GM04503 (cell line): ENCODE results near the gene PIP4K2C.
"Not testable (repeated sequence)": the region's sequence is repeated elsewhere in the genome, so short reads cannot be mapped to it uniquely, and the experiment has no call there.

Experiments
- DNase-seq: peaks from one replicate; pipeline ENCODE4 v3.0.0-alpha.2; 2012; ENCODE audit warnings: low read depth

The PIP4K2C gene

GRCh38 chr12:57636731-57637130, 45.7 kb downstream of the PIP4K2C start:
- not testable (repeated sequence) for DNase-seq

- no peak for DNase-seq
Measured at GRCh38 chr12:57637364-57637763, 46.4 kb downstream of the PIP4K2C start.

GRCh38 chr12:57638096-57638495, 47.1 kb downstream of the PIP4K2C start:
- no peak for DNase-seq

GRCh38 chr12:57640175-57641042, 49.4 kb downstream of the PIP4K2C start:
- DNase-seq = no peak

GRCh38 chr12:57641699-57642442, 50.9 kb downstream of the PIP4K2C start:
- no peak for DNase-seq

- not testable (repeated sequence) for DNase-seq
Measured at GRCh38 chr12:57645990-57646658, 55.1 kb downstream of the PIP4K2C start.

- DNase-seq = not testable (repeated sequence)
Measured at GRCh38 chr12:57646659-57647049, 55.7 kb downstream of the PIP4K2C start.
